SK-N-SH (cell line): ENCODE results near the gene GPC5. TPM values are rescaled to one million over a fixed set of nuclear protein-coding genes. Genes with fewer than 3 reads are reported as not detected.

Experiments used
- CTCF ChIA-PET: fragments of 300-600, 350-600 bp; formaldehyde crosslinking; extraction: SDS; loops from one replicate; lab custom pipeline; 2021; lab: Yijun Ruan, JAX
- POLR2A ChIA-PET: fragments of 350-600 bp; sonication (Branson Sonifier 250); formaldehyde crosslinking; extraction: SDS; loops from one replicate; lab custom pipeline; 2020; ENCODE audit warnings: antibody characterized with exemption, inconsistent platforms; lab: Yijun Ruan, JAX
- DNase-seq: peaks from one replicate; pipeline ENCODE4 v3.0.0; 2012
- H2AFZ ChIP-seq: fragments of 200-600 bp; sonication (generic); 2 replicates; pipeline ENCODE4 v1.8.1; 2016; ENCODE audit warnings: antibody characterized with exemption, mild to moderate bottlenecking, low read depth
- H3F3A ChIP-seq: fragments of 200-600 bp; sonication (generic); replicated peaks from 2 replicates; pipeline ENCODE3; 2016; ENCODE audit warnings: antibody characterized with exemption, mild to moderate bottlenecking; ENCODE audit not compliant: insufficient read depth
- H3K27ac ChIP-seq, 2 experiments: fragments of 200-500 bp in 1 of 2; fragments of 200-600 bp in 1 of 2; sonication (Bioruptor generic) in 1 of 2; sonication (generic), shearing (Covaris generic) in 1 of 2; 2 replicates each; pipeline versions ENCODE4 v1.5.1 to v1.6.1; 2014 to 2016; ENCODE audit warnings: low read depth in 2 of 2, inconsistent platforms in 1 of 2, low read length in 1 of 2, mild to moderate bottlenecking in 1 of 2, mixed read lengths in 1 of 2
- H3K27me3 ChIP-seq: fragments of 200-600 bp; sonication (generic), shearing (Covaris generic); 2 replicates; pipeline ENCODE4 v1.6.1; 2016; ENCODE audit warnings: mixed run types; ENCODE audit not compliant: insufficient read depth
- H3K36me3 ChIP-seq, 2 experiments: fragments of 200-500 bp in 1 of 2; fragments of 200-600 bp in 1 of 2; sonication (Bioruptor generic) in 1 of 2; sonication (generic) in 1 of 2; replicated peaks in 1 of 2; 2 replicates each; pipeline versions ENCODE3 to v1.5.1; 2014 to 2016; ENCODE audit warnings: low read length in 1 of 2, mild to moderate bottlenecking in 1 of 2; ENCODE audit not compliant: insufficient read depth in 2 of 2, control insufficient read depth in 1 of 2
- H3K4me1 ChIP-seq, 2 experiments: fragments of 200-500 bp in 1 of 2; fragments of 200-600 bp in 1 of 2; sonication (Bioruptor generic) in 1 of 2; sonication (generic), shearing (Covaris generic) in 1 of 2; 2 replicates each; pipeline versions ENCODE4 v1.5.1 to v1.6.1; 2014 to 2016; ENCODE audit warnings: low read depth in 1 of 2, low read length in 1 of 2, mixed run types in 1 of 2; ENCODE audit not compliant: insufficient read depth in 2 of 2, control insufficient read depth in 1 of 2
- H3K4me2 ChIP-seq: fragments of 200-600 bp; sonication (generic), shearing (Covaris generic); 2 replicates; pipeline ENCODE4 v1.6.1; 2017; ENCODE audit warnings: mixed run types
- H3K4me3 ChIP-seq, 2 experiments: fragments of 200-500 bp in 1 of 2; fragments of 200-600 bp in 1 of 2; sonication (Bioruptor generic) in 1 of 2; sonication (generic), shearing (Covaris generic) in 1 of 2; 2 replicates each; pipeline versions ENCODE4 v1.5.1 to v1.8.1; 2014 to 2016; ENCODE audit warnings: low read depth in 2 of 2, inconsistent platforms in 1 of 2, low read length in 1 of 2, mild to moderate bottlenecking in 1 of 2, mixed read lengths in 1 of 2, moderate library complexity in 1 of 2
- H3K79me2 ChIP-seq: fragments of 200-600 bp; sonication (generic); 2 replicates; pipeline ENCODE4 v1.8.1; 2017; ENCODE audit warnings: mild to moderate bottlenecking; ENCODE audit not compliant: insufficient read depth
- H3K9ac ChIP-seq: fragments of 200-600 bp; sonication (generic); 2 replicates; pipeline ENCODE4 v1.6.1; 2017; ENCODE audit warnings: mixed run types
- H3K9me2 ChIP-seq: fragments of 200-600 bp; sonication (generic); 2 replicates; pipeline ENCODE4 v1.6.1; 2017; ENCODE audit warnings: mixed run types
- H3K9me3 ChIP-seq: fragments of 200-600 bp; sonication (generic); 2 replicates; pipeline ENCODE4 v1.6.1; 2017; ENCODE audit warnings: mixed run types, mild to moderate bottlenecking, moderate library complexity
- H4K20me1 ChIP-seq: fragments of 200-600 bp; sonication (generic); 2 replicates; pipeline ENCODE4 v1.6.1; 2017; ENCODE audit warnings: mild to moderate bottlenecking, mixed run types; ENCODE audit not compliant: insufficient read depth
- EZH2phosphoT487 ChIP-seq: fragments of 200-600 bp; sonication (generic); IDR thresholded peaks from 2 replicates; pipeline ENCODE4 v1.6.1; 2017; ENCODE audit warnings: low read depth, mixed run types, mild to moderate bottlenecking, antibody characterized with exemption, moderate library complexity, borderline replicate concordance
- FOXM1 ChIP-seq: IDR thresholded peaks from 2 replicates; pipeline ENCODE4 v1.4.0; 2012; ENCODE audit warnings: low read depth, mild to moderate bottlenecking
- GATA2 ChIP-seq: sonication (generic); formaldehyde crosslinking; IDR thresholded peaks from 2 replicates; pipeline ENCODE4 v1.5.0; 2020; ENCODE audit warnings: mild to moderate bottlenecking, missing genetic modification reagents
- JUND ChIP-seq: IDR thresholded peaks from 2 replicates; pipeline ENCODE4 v1.4.0; 2012
- MAX ChIP-seq: IDR thresholded peaks from 2 replicates; pipeline ENCODE4 v1.4.0; 2012; ENCODE audit warnings: low read depth
- MEF2A ChIP-seq: IDR thresholded peaks from 2 replicates; pipeline ENCODE4 v1.4.0; 2012; ENCODE audit warnings: low read depth, borderline replicate concordance
- MXI1 ChIP-seq: IDR thresholded peaks from 2 replicates; pipeline ENCODE4 v1.6.1; 2012; ENCODE audit warnings: mild to moderate bottlenecking, low read depth, low read length, improper control_type of control experiment
- RAD21 ChIP-seq: IDR thresholded peaks from 2 replicates; pipeline ENCODE4 v1.6.1; 2012; ENCODE audit warnings: mild to moderate bottlenecking, low read length
- REST ChIP-seq: IDR thresholded peaks from 2 replicates; pipeline ENCODE4 v1.6.1; 2012; ENCODE audit warnings: mild to moderate bottlenecking, low read depth, low read length, moderate library complexity
- RFX5 ChIP-seq: IDR thresholded peaks from 2 replicates; pipeline ENCODE4 v1.6.1; 2012; ENCODE audit warnings: mild to moderate bottlenecking, improper control_type of control experiment, low read length
- RXRA ChIP-seq: IDR thresholded peaks from 2 replicates; pipeline ENCODE4 v1.4.0; 2012; ENCODE audit warnings: low read depth, mild to moderate bottlenecking, borderline replicate concordance
- TAF1 ChIP-seq: IDR thresholded peaks from 2 replicates; pipeline ENCODE4 v1.6.1; 2012; ENCODE audit warnings: low read depth, mild to moderate bottlenecking, low read length, moderate library complexity, borderline replicate concordance
- USF1 ChIP-seq: IDR thresholded peaks from 2 replicates; pipeline ENCODE4 v1.4.0; 2012; ENCODE audit warnings: low read depth, borderline replicate concordance
- YY1 ChIP-seq: IDR thresholded peaks from 2 replicates; pipeline ENCODE4 v1.4.0; 2012; ENCODE audit warnings: low read depth, mild to moderate bottlenecking
- WGBS: methylation state at CpG from one replicate; pipeline ENCODE4 v1.1.6; 2017; ENCODE audit warnings: low lambda C conversion rate; 5-methylcytosine and 5-hydroxymethylcytosine counted together
- polyA plus RNA-seq, 3 experiments: library from polyadenylated mRNA; depleted of rRNA; stranded (reverse); fragments of >200 nt; gene quantifications; 2 replicates each; pipeline ENCODE4 v1.2.3, GENCODE V29; 2012

The GPC5 gene
- polyA plus RNA-seq, 1 of the 3 experiments (the other 2 are of a cell fraction), result 0.03 TPM

GRCh38 chr13:91930687-91931086 lies 532.3 kb downstream of the GPC5 start:
- Histone ChIP-seq H3K36me3 (no peaks in the 10 kb centered on the region), H4K20me1 (no peaks in the 10 kb centered on the region), H3K9me2 (no peaks in the 10 kb centered on the region), H3K9me3 (no peaks in the 10 kb centered on the region; the same call in 1 of the 2 replicates), H3K27ac (no peak overlapping the region), H3K79me2 (no peaks in the 10 kb centered on the region), H3K27me3 (no peaks in the 10 kb centered on the region), H3K4me2 (no peak overlapping the region), H3K4me1 (no peaks in the 10 kb centered on the region), H3K9ac (no peak overlapping the region), H3F3A (no peaks in the 10 kb centered on the region), H3K4me3 (no peak overlapping the region), H2AFZ (no peak overlapping the region)
- ChIA-PET POLR2A (no interaction called here), CTCF (interaction anchor here (0.6 to 1.4 kb wide), 3 partner anchors 16 to 692 kb away, joined by 3 to 4 read pairs (median 3); no protein-coding TSS in a partner anchor)
- 42% methylated on average over 1 of the region's 1 CpG for WGBS
- TF ChIP-seq YY1, result no peak
- DNase-seq, result no peak

GRCh38 chr13:91934354-91934753 lies 535.9 kb downstream of the GPC5 start:
- TF ChIP-seq TAF1, result no peak
- no peak for TF ChIP-seq REST
- TF ChIP-seq FOXM1, result no peak
- no peak for TF ChIP-seq GATA2 (CRISPR knock-in tag)
- TF ChIP-seq RXRA, result no peak
- TF ChIP-seq MAX, result no peak
- no peak for TF ChIP-seq MEF2A
- no peak for TF ChIP-seq USF1
- no peak for TF ChIP-seq EZH2phosphoT487
- TF ChIP-seq MXI1, result no peak
- TF ChIP-seq RFX5, result no peak
- TF ChIP-seq RAD21, result no peak
- no peak for TF ChIP-seq JUND
- Histone ChIP-seq H3K27ac (no peak overlapping the region), H3K36me3 (no peaks in the 10 kb centered on the region), H3F3A (no peaks in the 10 kb centered on the region), H3K4me2 (no peak overlapping the region), H4K20me1 (no peaks in the 10 kb centered on the region), H3K9me2 (no peaks in the 10 kb centered on the region), H3K27me3 (no peaks in the 10 kb centered on the region), H3K9ac (no peak overlapping the region), H3K79me2 (no peaks in the 10 kb centered on the region), H3K4me3 (no peak overlapping the region), H3K4me1 (no peaks in the 10 kb centered on the region), H2AFZ (no peak overlapping the region), H3K9me3 (no peaks in the 10 kb centered on the region)
- DNase-seq, result no peak
- ChIA-PET POLR2A (no interaction called here), CTCF (interaction anchor here (1.9 kb wide), 1 partner anchor 12 kb away, joined by 11 read pairs; no protein-coding TSS in a partner anchor)
- 45% methylated on average over 4 of the region's 4 CpGs for WGBS
